HFFc6 (cell line): ENCODE measurements around the gene PTPN22. TPM values are rescaled to one million over a fixed set of nuclear protein-coding genes. Genes with fewer than 3 reads are reported as not detected.
A peak's percentile ranks its signal among the peaks of the same experiment; 100 is the strongest.

ENCODE experiments used
- DNase-seq: peaks from one replicate; pipeline ENCODE4 v3.0.0-alpha.2; 2018
- H3K27ac Mint-ChIP-seq: 2 replicates; pipeline ENCODE4 v1.8.0; 2020; ENCODE audit warnings: mild to moderate bottlenecking, mixed read lengths
- H3K27me3 Mint-ChIP-seq: 2 replicates; pipeline ENCODE4 v1.8.0; 2021; ENCODE audit warnings: mild to moderate bottlenecking, moderate library complexity, mixed read lengths; ENCODE audit not compliant: insufficient read depth
- H3K36me3 Mint-ChIP-seq: 2 replicates; pipeline ENCODE4 v1.8.0; 2021; ENCODE audit warnings: low read depth, mixed read lengths
- H3K4me1 Mint-ChIP-seq: 2 replicates; pipeline ENCODE4 v1.8.0; 2020; ENCODE audit warnings: low read depth, mixed read lengths
- H3K4me3 Mint-ChIP-seq: 2 replicates; pipeline ENCODE4 v1.8.0; 2020; ENCODE audit warnings: mild to moderate bottlenecking, moderate library complexity, mixed read lengths
- H3K9me3 Mint-ChIP-seq: 2 replicates; pipeline ENCODE4 v1.8.0; 2020; ENCODE audit warnings: mild to moderate bottlenecking, mixed read lengths
- total RNA-seq, 6 experiments: library from RNA; stranded (reverse); fragmentation: NEBNext Ultra II Directional; extraction: Animal tissue kit (Norgen Biotek cat#: 25700); gene quantifications; 2 replicates in 1 of 6; 3 replicates in 5 of 6; pipeline ENCODE4 v1.2.3, GENCODE V29; 2021
- TF ChIP-seq, protein P1 (sequence below): fragments of 200-600 bp; sonication (generic); IDR thresholded peaks from 2 replicates; pipeline ENCODE4 v1.5.0; 2021; ENCODE audit warnings: antibody characterized with exemption, mild to moderate bottlenecking

The PTPN22 gene
- total RNA-seq, 6 experiments from 2014 or later, result 0.71 to 1.3 (median 1.0) TPM

DNA sequence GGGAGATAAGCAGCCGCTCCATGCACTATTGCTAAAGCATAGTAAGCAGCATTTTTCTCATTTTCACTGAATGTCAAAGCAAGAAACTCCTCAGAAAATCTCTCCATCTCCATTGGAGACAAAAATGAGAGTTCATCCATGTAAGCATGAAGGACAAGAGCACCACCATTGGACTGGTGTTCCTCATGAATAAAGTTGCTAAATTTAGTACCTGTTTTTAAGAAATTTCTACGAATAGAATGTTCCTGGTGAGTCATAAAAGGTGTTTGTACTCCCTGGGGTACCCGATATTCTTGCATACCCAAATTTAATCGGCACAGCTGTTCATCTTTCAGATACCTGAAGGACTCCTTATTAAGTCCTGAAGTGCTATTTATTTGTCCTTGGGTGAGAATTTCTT lies 74.0 kb downstream of the PTPN22 start:
- H3K9me3 Mint-ChIP-seq, result no peaks in the 10 kb centered on the region
- H3K4me1 Mint-ChIP-seq, result peaks cover 34% of the 10 kb centered on the region
- H3K27me3 Mint-ChIP-seq, result peaks cover 2% of the 10 kb centered on the region; the same call in 1 of the 2 replicates
- no peak for DNase-seq
- no peak overlapping the region for H3K27ac Mint-ChIP-seq
- 0 out of 2 replicates have a peak, but pooled peaks cover 6% of the 10 kb centered on the region for H3K36me3 Mint-ChIP-seq
- TF ChIP-seq, protein P1, sequence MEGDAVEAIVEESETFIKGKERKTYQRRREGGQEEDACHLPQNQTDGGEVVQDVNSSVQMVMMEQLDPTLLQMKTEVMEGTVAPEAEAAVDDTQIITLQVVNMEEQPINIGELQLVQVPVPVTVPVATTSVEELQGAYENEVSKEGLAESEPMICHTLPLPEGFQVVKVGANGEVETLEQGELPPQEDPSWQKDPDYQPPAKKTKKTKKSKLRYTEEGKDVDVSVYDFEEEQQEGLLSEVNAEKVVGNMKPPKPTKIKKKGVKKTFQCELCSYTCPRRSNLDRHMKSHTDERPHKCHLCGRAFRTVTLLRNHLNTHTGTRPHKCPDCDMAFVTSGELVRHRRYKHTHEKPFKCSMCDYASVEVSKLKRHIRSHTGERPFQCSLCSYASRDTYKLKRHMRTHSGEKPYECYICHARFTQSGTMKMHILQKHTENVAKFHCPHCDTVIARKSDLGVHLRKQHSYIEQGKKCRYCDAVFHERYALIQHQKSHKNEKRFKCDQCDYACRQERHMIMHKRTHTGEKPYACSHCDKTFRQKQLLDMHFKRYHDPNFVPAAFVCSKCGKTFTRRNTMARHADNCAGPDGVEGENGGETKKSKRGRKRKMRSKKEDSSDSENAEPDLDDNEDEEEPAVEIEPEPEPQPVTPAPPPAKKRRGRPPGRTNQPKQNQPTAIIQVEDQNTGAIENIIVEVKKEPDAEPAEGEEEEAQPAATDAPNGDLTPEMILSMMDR, result no peak
- no peak overlapping the region for H3K4me3 Mint-ChIP-seq

DNA sequence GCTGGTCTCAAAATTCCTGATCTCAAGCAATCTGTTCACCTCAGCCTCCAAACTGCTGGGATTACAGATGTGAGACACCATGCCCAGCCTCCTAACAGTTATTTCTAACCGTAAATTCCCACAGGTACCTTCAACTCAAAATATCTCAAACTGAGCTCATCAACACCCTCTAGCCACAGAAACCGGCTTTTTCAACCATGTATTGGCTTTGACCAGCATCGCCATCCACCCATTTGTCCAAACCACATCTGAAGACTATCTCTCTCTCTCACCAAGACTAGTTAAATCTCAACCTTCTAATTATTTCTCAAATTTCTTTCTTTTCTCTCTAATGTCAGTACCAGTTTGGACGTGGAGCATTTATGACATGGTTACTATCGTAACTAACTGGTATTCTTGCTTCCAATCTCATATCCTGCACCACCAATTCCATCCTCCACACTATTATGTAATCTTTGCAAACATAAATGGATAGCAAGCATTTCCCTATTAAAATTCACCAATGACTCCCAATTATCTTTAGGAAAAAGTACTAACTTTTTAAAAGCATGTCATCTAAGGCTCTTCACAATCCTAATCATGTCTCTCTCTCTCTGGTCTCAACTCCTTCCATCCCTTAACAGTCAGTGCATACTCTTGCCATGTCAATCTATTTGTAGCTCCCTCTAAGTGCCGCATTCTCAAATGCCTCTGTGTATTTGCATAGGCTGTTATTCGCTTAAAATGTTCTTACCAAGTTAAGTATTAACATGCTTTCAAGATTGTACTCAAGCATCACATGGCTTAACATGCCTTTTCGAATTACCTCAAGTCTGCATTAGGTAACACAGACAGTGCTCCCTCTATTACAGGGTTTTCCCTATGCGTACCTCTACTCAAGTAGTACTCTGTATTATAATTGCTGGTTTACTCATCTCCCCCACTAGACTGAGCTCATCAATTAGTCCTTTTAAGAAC lies 77.4 kb downstream of the PTPN22 start:
- peaks cover 2% of the 10 kb centered on the region; the same call in 1 of the 2 replicates for H3K27me3 Mint-ChIP-seq
- peak overlapping the region; percentile 40 for H3K27ac Mint-ChIP-seq
- peaks cover 20% of the 10 kb centered on the region for H3K36me3 Mint-ChIP-seq
- no peaks in the 10 kb centered on the region for H3K9me3 Mint-ChIP-seq
- H3K4me3 Mint-ChIP-seq, result no peak overlapping the region
- peaks cover 29% of the 10 kb centered on the region for H3K4me1 Mint-ChIP-seq
- DNase-seq, result no peak
- TF ChIP-seq, protein P1, result no peak

DNA sequence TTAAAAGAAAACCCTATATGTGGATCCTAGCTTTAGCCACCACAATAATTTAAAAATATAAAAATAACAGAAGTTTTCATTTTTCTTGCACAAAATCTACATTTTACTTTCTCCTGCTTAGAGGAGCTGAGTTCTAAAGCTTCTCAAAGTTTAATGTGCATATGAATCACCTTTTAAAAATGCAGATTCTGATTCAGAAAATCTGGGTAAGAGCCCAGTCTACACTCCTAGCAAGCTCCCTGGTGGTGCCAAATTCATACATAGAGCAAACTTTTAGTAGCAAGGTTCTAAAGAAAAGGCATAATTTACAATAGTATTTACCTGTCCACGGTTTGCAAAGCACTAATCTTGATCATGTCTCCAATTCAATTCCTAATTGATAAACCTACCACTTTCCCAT lies 78.5 kb downstream of the PTPN22 start:
- no peak overlapping the region; the same call in 1 of the 2 replicates for H3K4me3 Mint-ChIP-seq
- TF ChIP-seq, protein P1, result no peak
- no peaks in the 10 kb centered on the region for H3K9me3 Mint-ChIP-seq
- peaks cover 2% of the 10 kb centered on the region; the same call in 1 of the 2 replicates for H3K27me3 Mint-ChIP-seq
- H3K27ac Mint-ChIP-seq, result peak overlapping the region; percentile 50
- H3K36me3 Mint-ChIP-seq, result peaks cover 20% of the 10 kb centered on the region
- peak; percentile 58 for DNase-seq
- peaks cover 31% of the 10 kb centered on the region for H3K4me1 Mint-ChIP-seq

DNA sequence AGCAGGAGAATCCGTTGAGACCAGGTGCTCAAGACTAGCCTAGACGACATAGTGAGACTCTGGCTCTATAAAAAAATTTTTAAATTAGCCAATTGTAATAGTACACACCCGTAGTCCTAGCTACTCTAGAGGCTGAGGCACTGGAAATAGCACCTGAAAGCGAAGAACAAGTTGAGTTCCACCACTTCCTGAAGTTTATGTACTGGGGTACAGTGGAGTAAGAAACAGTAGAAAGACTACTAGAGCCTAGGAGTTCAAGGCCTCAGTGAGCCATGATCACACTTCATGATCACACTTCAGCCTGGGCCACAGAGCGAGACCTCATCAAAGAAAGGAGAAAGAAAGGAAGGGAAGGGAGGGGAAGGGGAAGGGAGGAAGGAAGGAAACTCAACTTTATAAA lies 79.0 kb downstream of the PTPN22 start:
- no peak for DNase-seq
- Mint-ChIP-seq H3K27ac (peak overlapping the region; percentile 74), H3K9me3 (no peaks in the 10 kb centered on the region)

DNA sequence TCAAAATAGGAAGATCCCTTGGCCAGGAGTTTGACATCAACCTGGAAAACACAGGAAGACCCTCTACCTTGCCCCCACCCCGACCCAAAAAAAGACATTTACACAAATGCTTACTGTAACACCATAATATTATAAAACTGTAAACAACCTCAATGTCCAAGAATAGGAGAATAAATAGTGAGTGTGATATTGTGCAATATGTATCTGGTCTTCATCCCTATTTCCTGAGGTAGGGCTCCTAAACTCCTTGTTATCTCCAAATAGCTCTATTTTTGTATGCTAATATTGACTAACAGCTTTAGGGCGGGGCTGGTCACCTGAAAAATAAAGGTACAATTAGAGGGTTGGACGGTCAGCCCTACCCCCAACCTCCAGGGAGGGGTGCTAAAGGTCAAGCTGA lies 82.7 kb downstream of the PTPN22 start:
- no peak for DNase-seq
- TF ChIP-seq, protein P1, result no peak
- H3K36me3 Mint-ChIP-seq, result peaks cover 14% of the 10 kb centered on the region
- H3K9me3 Mint-ChIP-seq, result no peaks in the 10 kb centered on the region
- no peak overlapping the region for H3K27ac Mint-ChIP-seq
- peaks cover 38% of the 10 kb centered on the region for H3K4me1 Mint-ChIP-seq
- no peaks in the 10 kb centered on the region; the same call in 1 of the 2 replicates for H3K27me3 Mint-ChIP-seq
- H3K4me3 Mint-ChIP-seq, result no peak overlapping the region

More for the DNA sequence above, 79.0 kb downstream of the PTPN22 start:
- Mint-ChIP-seq H3K36me3 (peaks cover 20% of the 10 kb centered on the region), H3K4me1 (peaks cover 34% of the 10 kb centered on the region), H3K27me3 (no peaks in the 10 kb centered on the region), H3K4me3 (no peak overlapping the region)
- TF ChIP-seq, protein P1, result no peak
